GM18519 (cell line): Measurements from ENCODE around the gene MTMR2.

Source experiments
- ATAC-seq: cut with Tn5 transposase; IDR thresholded peaks from one replicate; pipeline ENCODE4 v1.9.1; 2021; ENCODE audit warnings: mild to moderate bottlenecking, moderate library complexity; ENCODE audit not compliant: unreplicated experiment, low FRiP score

Gene MTMR2

GRCh38 chr11:95923728-95924413, at the start of gene MTMR2:
MTMR2 (minus strand) TSS chr11:95924107; CDS start chr11:95923954, 153 bp downstream.
- ATAC-seq, result peak; percentile 98

DNA sequence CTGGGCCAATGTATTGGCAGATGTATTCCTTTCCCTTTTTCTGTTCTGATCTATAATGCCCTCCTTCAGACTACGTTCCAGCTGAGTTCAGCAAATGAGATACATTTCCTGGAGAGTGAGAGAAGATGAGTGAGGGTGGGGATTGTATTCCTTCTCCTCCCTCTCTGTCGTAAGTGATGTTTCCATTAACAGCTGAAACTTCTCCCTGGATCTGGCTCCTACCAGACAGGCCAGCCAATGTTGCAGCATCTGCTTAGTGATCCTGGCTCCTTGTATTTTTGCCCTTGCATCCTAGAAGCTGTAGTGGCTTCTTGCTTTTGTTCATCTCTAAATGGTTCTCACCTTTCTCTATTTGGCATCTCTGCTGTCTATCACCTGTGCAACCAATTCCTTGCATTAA, 48.2 kb upstream of the MTMR2 start:
- no peak for ATAC-seq

- ATAC-seq, result no peak
These were observed 44.7 kb upstream of the MTMR2 start for GRCh38 chr11:95968585-95968984.

- ATAC-seq, result no peak
These were observed 40.4 kb upstream of the MTMR2 start for GRCh38 chr11:95964281-95964680.

GRCh38 chr11:95961758-95962157, 37.9 kb upstream of the MTMR2 start:
- no peak for ATAC-seq

GRCh38 chr11:95950905-95951304, 27.0 kb upstream of the MTMR2 start:
- ATAC-seq, result no peak

DNA sequence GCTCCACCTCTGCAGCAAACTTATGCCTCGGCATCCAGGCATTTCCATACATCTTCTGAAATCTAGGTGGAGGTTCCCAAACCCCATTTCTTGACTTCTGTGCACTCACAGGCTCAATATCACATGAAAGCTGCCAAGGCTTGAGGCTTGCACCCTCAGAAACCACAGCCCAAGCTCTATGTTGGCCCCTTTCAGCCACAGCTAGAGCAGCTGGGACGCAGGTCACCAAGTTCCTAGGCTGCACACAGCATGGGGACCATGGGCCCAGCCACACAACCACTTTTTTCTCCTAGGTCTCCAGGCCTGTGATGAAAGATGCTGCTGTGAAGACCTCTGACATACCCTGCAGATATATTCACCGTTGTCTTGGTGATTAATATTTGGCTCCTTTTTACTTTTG, 24.7 kb upstream of the MTMR2 start:
- no peak for ATAC-seq

- no peak for ATAC-seq
These were observed 20.7 kb upstream of the MTMR2 start for GRCh38 chr11:95944623-95945022.

DNA sequence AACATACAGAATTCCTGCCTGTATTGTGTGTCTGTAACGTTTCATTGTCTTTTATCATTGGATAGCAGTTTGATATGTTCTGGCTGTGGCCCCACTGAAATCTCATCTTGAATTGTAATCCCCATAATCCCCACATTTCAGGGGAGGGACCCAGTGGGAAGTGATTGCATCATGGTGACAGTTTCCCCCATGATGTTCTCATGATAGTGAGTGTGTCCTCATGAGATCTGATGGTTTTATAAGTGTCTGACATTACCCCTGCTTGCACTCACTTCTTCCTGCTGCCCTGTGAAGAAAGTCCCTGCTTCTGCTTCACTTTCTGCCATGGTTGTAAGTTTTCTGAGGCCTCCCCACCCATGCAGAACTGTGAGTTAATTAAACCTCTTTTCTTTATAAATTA, 19.6 kb upstream of the MTMR2 start:
- ATAC-seq, result no peak

DNA sequence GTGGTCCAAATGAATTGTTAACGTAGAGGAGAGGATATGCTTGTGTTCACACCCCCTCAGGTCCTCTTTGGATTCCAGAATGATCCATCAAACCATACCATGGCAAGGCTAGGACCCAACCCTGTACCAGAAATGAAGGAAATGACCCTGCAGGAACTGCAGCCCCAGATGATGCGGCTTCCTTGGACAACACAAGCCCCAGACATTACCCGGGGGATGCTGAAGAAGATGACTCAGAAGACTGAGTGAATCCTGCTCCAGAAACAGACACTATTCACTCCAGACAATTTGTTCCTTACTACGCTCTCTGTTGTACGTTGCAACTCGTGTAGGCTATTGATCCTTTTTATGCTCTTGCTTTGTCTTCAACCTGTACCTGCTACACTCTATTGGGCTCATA, 15.2 kb upstream of the MTMR2 start:
- no peak for ATAC-seq

DNA sequence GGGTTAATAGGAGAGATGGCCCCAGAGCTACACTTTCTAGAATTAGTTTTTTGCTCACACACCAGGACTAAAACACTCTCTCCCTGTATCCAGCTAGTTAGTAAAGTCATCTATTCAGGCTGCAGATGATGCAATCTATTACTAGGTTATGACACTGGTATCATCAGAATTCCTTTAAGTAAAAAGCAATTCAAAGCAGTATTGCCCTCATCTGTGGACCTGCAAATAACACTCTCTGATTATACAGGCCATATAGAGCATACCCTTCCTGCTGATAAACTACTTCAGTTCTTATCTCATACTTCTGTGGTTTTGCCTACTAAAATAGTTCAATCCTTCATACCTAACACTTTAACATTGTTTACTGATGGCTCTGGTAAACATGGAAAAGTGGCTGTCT, 13.5 kb upstream of the MTMR2 start:
- ATAC-seq, result no peak

- ATAC-seq, result no peak
These were observed 9.7 kb upstream of the MTMR2 start for GRCh38 chr11:95933594-95933993.

DNA sequence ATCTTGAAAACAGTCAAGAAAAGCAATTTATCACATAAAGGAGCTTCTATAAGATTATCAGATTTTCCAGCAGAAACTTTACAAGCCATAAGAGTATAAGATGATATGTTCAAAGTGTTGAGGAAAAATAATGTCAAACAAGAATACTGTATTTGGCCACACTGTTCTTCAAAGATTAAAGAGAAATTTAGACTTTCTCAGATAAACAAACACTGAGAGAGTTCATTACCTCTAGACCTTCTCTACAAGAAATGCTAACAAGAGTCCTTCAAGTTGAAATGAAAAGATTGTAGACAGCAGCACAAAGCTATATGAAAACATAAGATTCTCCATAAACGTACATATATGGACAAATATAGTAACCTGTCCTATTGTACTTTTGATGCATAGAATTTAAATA, 8.0 kb upstream of the MTMR2 start:
- ATAC-seq, result no peak

DNA sequence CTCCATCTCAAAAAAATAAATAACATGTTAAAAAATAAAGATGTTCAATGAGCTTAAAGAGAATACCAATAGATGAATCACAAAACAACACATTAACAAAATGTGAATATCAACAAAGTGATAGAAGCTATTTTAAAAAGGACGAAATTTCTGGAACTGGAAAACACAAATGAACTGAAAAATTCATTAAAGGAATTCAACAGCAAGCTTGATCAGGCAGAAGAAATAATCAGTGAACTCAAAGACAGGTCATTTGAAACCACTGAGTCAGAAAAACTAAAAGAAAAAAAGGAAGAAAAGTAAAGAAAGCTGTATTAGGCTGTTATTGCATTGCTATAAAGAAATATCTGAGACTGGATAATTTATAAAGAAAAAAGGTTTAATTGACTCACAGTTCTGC, 7.0 kb upstream of the MTMR2 start:
- no peak for ATAC-seq

DNA sequence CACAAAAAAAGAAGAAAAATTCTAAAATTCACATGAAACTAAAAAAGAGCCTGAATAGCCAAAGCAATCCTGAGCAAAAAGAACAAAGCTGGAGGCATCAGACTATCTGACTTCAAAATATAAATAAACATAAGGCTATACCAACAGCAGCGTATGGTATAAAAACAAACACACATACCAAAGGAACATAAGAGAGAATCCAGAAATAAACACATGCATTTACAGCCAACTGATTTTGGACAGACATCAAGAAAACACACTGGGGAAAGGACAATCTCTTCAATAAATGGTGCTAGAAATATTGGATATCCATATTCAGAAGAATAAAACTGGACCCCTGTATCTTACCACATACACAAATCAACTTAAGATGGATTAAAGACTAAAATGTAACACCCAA, 2.8 kb upstream of the MTMR2 start:
- no peak for ATAC-seq

GRCh38 chr11:95925011-95925410, 1.1 kb upstream of the MTMR2 start:
- no peak for ATAC-seq

DNA sequence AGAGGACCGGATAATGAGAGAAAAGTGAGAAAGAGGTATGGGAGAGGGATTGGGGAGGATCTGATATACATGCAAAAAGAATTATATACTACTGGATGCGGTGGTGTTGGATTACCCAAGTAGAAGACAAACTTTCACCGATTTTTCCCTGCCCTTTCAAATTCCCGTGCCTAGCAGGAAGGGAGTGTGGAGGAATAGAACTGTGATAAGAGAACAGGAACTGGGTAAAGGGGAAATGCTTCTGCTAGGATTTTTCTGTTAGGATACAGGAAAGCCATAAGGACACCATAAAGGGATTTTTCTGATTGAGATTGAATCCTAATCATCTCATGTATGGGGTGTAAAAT, 480 bp upstream of the MTMR2 start:
- ATAC-seq, result no peak

GRCh38 chr11:95923439-95923727, 524 bp downstream of the MTMR2 start:
- no peak for ATAC-seq

DNA sequence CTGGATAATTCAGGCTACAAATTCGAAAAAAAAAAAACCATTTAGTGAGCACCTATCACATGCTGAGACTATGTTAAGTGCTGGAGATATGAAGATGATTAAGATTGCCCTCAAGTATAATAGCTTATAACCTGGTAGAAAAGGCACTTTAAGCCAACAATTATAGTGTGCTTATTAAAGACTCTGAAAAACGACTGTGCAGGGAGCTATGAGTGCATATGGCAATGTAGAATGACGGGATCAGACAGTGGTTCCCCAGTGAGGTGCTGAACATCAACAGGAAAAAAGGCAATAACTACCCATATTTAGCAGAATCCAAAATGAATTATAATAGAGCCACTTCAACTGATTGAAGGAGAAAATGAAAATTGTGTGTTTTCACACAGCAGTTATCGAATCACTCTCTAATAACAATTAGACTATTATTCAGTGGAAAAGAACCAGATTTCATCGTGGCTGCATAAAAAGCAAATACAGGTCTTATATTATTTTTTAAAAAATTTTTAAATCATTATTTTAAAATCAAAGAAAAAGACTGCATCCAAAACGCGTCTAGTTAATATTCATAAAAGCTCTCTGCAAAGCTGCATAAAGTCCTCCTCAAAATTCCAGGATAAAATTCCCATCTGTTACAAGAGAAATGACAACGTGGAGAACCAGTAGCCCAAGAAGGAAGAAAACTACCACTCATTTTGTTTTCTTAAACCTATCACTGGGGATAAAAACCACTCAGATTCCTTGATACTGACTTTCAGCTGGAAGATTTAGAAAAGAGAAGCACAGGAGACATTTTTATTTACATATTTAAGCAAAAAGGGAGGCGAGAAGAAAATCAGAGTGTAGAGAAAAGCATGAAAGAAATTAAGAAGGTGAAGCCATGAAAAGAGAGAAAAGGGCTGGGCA, 1.1 kb downstream of the MTMR2 start:
- ATAC-seq, result no peak

- ATAC-seq, result no peak
These were observed 1.8 kb downstream of the MTMR2 start for GRCh38 chr11:95922099-95922498.

GRCh38 chr11:95920460-95921105, 3.3 kb downstream of the MTMR2 start:
- no peak for ATAC-seq

GRCh38 chr11:95919514-95919913, 4.4 kb downstream of the MTMR2 start:
- ATAC-seq, result no peak
